RWPE1 (cell line): ENCODE data around the gene GALNT18.
"Not testable (repeated sequence)": the region's sequence is repeated elsewhere in the genome, so short reads cannot be mapped to it uniquely, and the experiment has no call there.

Experiments used
- CTCF ChIA-PET: fragments of 350-600 bp; sonication (Branson Sonifier 250); formaldehyde crosslinking; extraction: SDS; loops from one replicate; lab custom pipeline; 2021; lab: Yijun Ruan, JAX
- POLR2A ChIA-PET: fragments of 400-600 bp; formaldehyde crosslinking; extraction: SDS; loops from one replicate; lab custom pipeline; 2020; ENCODE audit warnings: antibody characterized with exemption; ENCODE audit not compliant: low non-redundant PET; lab: Yijun Ruan, JAX
- DNase-seq: peaks from one replicate; pipeline ENCODE4 v3.0.0; 2012; ENCODE audit warnings: low spot score
- H3K27ac ChIP-seq: fragments of 450-650 bp; 2 replicates; pipeline ENCODE4 v1.5.1; 2017
- TF ChIP-seq, protein P1 (sequence below): fragments of 450-650 bp; conservative IDR thresholded peaks from 2 replicates; pipeline ENCODE4 v1.5.1; 2017; ENCODE audit warnings: low read depth, mild to moderate bottlenecking

The GALNT18 gene

DNA sequence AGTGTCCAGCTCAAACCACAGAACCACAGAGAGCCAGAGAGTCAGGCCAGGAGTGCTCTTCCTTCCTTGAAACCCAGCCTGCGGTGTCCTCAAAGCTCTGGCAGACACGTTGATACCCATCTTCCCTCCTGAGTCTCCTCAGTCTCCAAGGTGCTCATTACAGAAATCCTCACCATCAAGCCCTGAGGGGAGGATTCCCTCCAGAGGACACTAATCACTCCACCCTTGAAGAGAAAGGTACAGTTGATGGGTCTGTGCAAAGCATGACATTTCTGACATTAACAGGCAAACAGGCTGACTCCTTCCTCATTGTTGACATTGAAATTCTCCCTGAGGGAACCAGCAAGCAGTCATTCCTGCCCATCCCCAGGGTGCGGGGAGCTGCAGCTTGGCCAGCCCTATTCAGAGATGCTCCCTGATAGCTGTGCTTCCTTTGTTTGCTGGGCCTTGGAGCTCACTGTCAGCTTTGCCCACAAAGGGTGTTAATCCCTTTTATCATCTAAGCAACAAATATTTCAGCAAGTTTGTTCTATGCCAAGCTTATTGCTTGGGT lies 167.1 kb downstream of the GALNT18 start:
- no peak for DNase-seq
- POLR2A ChIA-PET = no interaction called here
- TF ChIP-seq, protein P1, sequence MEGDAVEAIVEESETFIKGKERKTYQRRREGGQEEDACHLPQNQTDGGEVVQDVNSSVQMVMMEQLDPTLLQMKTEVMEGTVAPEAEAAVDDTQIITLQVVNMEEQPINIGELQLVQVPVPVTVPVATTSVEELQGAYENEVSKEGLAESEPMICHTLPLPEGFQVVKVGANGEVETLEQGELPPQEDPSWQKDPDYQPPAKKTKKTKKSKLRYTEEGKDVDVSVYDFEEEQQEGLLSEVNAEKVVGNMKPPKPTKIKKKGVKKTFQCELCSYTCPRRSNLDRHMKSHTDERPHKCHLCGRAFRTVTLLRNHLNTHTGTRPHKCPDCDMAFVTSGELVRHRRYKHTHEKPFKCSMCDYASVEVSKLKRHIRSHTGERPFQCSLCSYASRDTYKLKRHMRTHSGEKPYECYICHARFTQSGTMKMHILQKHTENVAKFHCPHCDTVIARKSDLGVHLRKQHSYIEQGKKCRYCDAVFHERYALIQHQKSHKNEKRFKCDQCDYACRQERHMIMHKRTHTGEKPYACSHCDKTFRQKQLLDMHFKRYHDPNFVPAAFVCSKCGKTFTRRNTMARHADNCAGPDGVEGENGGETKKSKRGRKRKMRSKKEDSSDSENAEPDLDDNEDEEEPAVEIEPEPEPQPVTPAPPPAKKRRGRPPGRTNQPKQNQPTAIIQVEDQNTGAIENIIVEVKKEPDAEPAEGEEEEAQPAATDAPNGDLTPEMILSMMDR = no peak
- no peak overlapping the region for H3K27ac ChIP-seq
- CTCF ChIA-PET = no interaction called here

DNA sequence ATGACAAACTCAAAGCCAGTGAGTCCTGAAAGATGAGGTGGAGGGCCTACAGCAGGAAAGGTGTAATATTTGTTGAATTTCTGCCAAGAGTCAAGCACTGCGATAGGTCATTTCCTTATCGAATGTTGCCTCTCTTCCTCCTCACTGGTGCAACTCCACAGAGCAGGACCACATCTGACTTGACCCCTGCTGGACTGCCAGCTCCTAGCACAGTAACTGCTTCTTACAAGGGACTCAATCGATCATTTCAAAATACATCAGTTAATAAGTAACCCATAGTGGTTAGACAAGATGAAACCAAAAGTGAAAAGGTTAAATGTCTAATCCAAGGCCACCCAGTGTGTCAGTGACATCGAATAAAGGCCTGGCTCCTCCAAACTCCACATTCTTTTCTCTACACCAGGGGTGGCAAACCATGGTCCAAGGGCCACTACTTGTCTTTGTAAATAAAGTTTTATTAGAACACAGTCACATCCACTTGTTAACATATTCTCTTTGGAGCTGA lies 170.3 kb downstream of the GALNT18 start:
- POLR2A ChIA-PET = no interaction called here

DNA sequence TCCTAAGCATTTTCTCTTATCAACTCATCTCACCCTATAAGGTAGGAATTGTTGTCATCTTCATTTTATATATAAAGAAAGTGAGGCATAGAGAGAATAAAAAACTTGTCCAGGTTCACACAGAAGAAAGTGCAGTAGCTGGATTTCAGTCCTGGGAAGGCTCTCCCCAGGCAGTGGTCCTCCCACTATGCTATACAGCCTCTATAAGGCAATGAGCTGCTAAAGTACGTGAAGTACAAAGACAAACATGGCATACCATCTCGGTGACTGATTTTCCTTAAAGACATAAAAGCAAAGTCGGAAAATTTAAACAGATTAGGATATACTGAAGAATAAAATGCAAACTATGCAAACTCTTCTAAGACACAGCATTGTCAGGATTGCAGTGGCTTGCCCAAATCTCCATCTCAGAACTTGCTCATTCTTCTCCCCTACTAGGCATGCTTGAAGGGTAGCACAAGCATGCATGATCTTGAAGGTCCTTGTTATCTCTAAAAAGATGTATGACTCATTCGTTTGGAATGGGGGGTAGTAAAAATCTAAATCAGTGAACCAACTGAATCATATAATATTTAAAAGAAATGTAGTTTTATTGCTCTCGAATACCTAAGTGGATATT lies 171.0 kb downstream of the GALNT18 start:
- DNase-seq = peak; percentile 50
- TF ChIP-seq, protein P1 = no peak
- POLR2A ChIA-PET = no interaction called here
- peak overlapping the region; percentile 89 for H3K27ac ChIP-seq
- CTCF ChIA-PET = no interaction called here

More for the DNA sequence above, 170.3 kb downstream of the GALNT18 start:
- DNase-seq = peak; percentile 13
- CTCF ChIA-PET = no interaction called here
- H3K27ac ChIP-seq = peak overlapping the region; percentile 55; the same call in 1 of the 2 replicates
- TF ChIP-seq, protein P1 = no peak

DNA sequence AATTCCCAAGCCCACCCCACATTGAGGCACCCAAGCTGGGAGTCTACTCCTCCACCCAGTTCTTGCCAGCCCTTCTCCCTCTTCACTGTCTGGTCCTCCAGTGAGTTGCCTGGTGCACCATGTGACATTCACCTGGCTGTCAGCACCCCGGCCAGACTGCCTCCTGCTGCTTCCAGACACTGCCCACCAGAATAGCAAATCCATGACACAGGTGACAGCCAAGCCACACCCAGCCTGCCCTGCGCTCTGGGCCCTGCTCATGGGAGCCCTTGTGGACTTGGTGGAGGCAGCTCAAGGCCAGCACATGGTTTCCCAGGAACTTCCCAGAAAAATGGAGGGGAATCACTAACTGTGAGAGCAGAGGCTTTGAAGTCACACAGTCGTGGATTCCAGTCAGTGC lies 172.5 kb downstream of the GALNT18 start:
- CTCF ChIA-PET = no interaction called here
- peak overlapping the region; percentile 89; the same call in 1 of the 2 replicates for H3K27ac ChIP-seq
- DNase-seq = no peak
- TF ChIP-seq, protein P1 = no peak
- POLR2A ChIA-PET = no interaction called here

DNA sequence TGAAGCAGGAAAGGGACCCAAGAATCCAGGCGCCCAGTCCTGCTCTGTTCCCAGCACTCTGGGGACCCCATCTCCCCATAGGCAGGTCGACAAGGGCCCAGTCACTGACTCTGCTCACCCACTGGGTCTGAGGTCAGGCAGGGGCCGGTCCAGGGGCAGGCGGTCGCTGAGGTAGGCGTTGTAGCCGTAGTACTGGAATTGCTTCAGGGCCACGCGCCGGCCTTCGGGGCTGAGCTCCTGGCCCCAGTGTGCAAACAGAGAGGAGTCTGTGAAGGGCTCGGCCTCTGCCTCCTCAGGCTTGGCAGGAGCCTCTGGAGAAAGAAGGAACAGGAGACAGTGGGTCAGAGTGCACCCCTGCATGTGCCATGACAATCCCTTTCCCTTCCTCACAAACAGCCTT lies 173.2 kb downstream of the GALNT18 start:
- ChIA-PET POLR2A (no interaction called here), CTCF (no interaction called here)
- TF ChIP-seq, protein P1 = no peak
- H3K27ac ChIP-seq = no peak overlapping the region
- no peak for DNase-seq

DNA sequence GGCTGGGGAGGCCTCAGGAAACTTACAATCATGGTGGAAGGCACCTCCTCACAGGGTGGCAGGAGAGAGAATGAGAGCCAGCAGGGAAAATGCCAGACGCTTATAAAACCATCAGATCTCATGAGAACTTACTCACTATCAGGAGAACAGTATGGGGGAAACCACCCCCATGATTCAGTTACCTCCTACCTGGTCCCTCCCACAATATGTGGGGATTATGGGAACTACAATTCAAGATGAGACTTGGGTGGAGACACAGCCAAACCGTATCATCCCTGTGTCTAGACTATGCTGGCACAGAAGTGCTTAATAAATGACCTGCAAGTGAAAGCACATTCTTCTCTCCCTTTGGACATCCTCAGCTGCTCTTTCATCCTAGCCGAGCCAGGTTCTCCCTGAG lies 174.2 kb downstream of the GALNT18 start:
- CTCF ChIA-PET, POLR2A ChIA-PET, H3K27ac ChIP-seq, DNase-seq: not testable (repeated sequence)

DNA sequence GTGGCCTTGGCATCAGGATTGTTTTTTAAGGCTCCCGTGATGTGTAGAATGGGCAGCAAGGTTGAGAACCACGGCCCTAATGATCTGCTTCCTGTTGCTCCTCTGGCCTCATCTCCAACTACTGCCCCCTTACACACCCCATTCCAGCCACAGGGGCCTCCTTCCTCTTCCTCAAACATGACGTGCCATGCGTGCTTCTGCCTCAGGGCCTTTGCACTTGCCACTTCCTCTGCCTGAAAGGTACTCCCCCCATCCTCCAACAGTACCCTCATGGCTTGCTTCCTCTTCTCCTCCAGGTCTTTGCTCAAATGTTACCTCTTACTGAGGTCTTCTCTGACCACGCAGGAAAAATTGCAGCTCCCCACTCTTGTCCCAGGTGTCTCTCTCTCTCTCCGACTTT lies 174.8 kb downstream of the GALNT18 start:
- DNase-seq = no peak
- ChIA-PET POLR2A (no interaction called here), CTCF (no interaction called here)
- TF ChIP-seq, protein P1 = no peak
- no peak overlapping the region for H3K27ac ChIP-seq
